Myocyte (in vitro differentiated cells): ENCODE data around the gene IER5. TPM values are rescaled to one million over a fixed set of nuclear protein-coding genes. Genes with fewer than 3 reads are reported as not detected.

ENCODE experiments used
- DNase-seq: peaks from one replicate; pipeline ENCODE4 v3.0.0-alpha.2; 2012; ENCODE audit warnings: low read depth
- total RNA-seq: library from RNA; depleted of rRNA; stranded (reverse); fragments of >200 nt; gene quantifications from 2 replicates; pipeline ENCODE4 v1.2.3, GENCODE V29; 2014

IER5 gene
- total RNA-seq, 1 donor from 2014 or later = 32.8 TPM

DNA sequence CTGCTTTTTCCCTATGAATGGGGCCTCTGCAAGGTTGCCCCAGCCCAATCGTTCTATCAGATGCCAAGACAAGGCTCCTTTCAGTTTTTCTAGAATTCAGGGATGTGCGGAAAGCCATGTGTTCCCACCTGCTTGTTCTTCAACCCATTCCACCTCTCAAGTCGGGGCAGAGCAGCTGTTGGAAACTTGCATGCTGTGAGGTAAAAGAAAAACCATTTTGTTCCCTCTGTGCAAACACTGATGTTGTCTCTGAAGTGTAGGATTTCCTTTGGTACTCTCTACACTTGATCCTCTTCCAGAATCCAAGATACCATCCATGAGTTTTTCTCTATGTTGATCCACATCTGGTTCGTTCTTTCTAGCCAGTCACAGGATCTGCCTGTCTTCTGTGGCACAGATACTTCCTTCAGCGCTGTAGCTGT, 7.3 kb downstream of the IER5 start:
- peak; percentile 55 for DNase-seq

DNA sequence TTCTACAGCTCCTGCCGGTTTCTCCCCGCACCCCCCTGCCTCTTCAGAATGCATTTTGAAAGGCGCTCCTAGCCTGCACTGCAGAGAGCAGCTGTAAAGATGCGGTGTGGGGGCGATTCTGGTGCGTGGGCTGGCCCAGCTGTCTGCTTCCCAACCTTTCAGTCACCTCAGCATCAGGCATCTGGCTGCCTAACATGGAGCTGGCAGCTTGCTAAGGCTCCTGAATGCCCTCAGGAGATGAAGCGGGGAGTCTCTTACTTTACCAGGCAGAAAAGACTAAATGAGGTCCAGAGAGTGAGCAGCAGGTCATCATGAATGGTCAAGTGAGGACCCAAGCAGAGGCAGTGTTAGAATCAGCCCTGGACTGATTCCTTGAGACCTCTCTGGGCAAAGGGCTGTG, 8.7 kb downstream of the IER5 start:
- DNase-seq = peak; percentile 81

DNA sequence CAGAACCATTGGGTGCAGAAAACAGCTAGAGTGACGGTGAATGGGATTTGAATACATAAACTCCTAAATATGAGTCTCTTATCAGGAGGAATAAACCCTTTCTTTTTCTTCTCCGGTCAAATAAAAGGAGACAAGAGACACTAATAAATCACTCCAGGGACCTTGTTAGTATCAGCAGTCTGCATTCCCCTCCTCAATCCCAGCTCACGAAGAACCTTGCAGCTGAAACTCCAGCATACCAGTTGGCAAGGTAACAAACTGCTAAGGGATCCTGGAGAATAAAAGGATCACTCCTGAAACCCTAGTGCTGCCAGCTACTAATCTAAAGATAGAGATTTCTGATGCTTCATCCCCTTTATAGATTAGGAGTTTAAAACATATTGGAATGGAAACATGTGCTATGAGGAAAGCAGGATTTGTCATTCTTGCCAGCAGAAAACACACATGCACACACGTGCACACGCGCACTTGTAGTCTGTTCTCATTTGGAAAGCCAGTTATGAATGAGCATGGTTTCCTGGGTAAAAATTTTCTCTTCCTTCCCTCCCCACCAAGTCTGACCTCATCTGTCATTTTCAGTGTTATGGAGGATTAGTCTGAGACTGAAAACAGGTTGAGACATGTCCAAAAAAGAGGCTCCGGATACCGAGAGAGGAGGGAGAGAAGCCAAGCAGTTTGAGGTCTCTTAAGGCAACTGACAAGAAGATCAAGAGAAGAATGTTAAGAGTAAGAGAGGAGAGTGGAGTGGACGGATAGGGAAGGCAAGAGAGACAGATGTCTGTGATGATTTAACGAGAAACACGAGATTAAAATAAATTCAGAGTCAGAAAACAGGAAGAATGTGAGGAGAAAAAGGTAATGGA, 10.9 kb downstream of the IER5 start:
- DNase-seq = peak; percentile 81

DNA sequence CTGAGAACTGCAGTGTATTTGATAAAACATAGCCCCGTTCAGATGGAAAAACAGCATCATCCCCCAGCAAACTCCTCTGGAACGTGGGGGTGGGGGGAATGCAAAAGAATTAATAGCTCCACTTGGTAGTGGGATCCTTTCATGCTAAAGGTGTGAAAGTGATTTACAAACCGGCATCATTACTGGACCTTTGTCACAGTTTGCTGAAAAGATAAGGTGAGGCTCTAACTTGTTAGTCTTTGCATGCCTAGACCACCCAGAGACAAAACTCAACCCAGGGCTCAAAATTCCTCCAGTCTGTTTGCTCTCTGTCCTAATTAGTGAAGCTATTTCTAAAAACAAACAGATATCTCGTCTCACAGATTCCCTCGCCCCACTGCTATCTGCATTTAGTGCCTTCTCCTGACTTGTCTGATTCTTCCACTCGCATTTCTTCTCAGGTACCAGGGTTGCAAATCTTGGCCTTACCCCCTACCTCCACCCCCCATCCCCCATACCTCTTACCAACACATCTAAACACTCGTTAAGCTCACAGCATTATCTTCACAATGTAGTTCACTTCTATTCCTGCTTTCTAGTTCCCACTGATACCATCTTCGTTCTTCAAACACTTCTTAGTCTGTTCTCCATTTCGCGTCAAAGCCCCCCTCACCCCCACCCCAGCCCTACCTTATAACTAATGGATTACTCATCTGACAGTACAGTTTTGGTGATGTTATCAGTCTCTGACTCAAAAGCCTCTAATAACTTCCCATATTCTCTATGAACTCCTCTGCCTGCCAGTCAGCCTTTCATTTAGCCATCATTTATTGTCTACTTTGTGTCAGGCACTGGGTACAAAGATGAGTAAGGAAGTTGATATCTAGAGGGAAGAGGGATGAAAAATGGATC, 11.8 kb downstream of the IER5 start:
- DNase-seq = no peak

DNA sequence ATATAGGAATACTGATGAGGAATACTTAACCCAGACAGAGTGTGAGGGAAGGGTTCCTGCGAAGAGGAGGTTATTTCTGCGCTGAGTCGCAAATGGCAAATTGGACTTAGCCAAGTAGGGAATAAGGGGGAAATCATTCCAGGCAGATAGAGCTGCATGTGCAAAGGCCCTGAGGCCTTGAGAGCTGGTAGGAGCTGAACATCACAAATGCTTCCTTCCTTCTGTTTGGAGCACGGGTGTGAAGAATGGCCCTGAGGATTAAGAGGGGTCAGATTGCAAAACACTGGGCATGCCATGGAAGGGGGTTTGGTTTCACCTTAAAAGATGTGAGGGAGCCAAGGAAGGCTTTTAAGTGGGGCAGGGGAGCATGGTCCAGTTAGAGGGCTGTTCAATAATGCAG, 12.4 kb downstream of the IER5 start:
- no peak for DNase-seq

DNA sequence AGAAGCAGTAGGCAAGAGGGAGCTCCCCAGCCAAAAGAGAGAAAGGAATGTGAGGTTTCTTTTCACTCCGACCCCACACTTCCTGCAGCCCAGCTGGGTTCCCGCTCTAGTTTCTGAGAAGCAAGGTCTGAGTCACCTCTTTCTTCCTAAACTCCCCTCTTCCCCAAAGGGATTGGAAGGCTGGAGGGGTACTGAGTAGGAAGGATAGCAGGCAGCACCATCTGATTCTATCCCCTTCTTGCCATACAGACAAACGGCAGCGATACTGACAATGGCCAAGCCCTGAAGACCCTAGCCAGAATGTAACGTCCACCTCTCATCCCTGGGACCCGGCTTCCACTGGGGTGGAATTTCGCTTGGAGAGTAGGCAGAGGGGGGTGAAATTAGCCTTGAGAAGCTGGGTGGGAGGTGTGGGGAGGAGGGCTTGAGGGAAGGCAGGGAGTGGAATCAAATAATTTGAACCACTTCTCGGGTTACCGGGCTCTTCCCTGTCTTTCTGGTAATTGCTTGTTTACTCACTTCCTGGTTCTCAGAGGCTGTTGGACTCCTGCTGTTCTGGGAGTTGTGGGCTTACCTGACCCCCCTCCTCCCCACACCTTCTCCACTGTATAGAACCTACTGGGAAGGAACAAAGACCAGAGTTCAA, 13.2 kb downstream of the IER5 start:
- peak; percentile 57 for DNase-seq

DNA sequence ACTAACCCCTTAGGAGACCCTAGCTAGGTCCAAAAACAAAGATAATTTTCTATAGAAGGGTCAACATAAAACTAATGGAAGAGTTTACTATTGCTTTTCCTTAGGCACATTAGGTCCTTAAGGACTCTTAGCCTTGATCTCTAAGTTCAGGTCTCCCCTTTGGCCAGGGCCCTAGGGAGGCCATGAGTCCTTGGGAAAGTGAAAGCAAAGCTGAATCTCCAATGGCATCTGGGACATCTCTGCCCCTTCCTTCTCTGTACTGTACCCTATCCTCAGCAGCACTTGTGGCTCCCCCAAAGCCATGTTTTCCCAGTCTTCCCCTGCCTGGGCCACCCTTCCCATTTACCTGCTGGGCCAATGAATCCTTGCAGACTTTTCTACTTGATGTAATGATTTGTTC, 14.3 kb downstream of the IER5 start:
- no peak for DNase-seq

DNA sequence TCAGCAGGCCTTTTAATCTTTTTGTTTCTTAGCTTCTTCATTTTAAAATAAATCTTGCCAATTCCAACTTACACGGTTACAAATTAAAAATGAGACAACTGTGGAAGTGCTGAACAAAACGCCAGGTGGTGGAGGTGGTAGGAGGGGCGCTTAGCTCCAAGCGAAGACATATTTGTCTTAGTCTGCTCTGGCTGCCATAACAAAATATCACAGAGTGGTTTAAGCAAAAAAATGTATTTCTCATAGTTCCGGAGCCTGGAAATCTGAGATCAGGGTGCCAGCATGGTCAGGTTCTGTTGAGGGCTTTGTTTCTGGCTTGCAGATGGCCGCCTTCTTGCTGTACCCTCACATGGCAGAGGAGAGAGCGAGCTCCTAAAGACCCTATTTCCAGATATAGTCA, 14.9 kb downstream of the IER5 start:
- DNase-seq = no peak

DNA sequence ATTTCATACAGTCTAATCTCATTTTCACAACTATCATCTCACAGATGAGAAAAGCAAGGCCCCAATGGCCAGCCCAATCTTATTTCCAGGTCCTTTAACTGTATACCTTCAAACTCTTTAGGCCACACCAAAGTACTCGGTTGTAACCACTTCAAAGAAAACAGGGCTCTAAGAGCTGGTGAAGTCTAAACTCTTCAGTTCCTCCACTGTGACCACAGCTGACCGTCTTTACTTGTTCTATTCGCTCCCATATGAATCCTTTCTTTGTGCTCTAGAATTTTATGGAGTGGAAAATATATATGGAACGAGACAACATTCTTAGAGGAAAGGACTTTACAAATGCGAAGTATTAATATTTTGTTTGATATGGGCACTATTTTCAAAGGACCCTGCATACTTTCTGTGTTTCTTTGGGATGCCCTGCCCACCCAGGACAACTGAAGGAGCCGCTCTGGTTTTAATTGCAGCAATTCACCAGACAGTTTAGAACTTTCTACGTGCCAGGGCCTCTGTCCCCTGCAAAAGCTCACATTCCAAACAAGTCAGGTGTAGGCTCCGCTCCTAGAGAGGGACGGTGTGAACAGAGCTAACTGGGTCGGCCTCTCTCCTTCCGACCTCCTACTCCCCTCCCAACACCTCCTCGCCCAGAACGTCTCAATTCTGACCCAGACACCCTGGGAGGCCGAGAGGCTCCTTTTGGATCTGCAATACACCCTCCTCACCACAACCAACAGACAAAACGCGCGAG, 15.7 kb downstream of the IER5 start:
- no peak for DNase-seq

DNA sequence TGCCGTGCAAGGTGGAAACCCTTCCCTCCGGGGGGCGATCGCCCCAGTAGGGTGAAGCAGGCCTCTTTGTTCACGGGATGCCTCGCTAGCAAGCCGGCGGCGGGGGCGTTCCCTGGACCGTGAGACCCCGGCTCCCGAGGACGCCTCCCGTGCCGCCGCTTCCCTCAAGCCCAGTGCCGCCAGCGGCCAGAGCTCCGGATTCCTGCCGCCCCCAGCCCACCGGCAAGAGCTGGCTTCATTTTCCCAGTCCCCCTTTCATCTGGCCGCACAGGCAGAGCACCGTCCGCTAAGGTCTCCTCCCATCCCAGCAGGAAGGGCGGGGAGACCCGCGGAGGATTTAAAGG, 16.3 kb downstream of the IER5 start:
- no peak for DNase-seq

DNA sequence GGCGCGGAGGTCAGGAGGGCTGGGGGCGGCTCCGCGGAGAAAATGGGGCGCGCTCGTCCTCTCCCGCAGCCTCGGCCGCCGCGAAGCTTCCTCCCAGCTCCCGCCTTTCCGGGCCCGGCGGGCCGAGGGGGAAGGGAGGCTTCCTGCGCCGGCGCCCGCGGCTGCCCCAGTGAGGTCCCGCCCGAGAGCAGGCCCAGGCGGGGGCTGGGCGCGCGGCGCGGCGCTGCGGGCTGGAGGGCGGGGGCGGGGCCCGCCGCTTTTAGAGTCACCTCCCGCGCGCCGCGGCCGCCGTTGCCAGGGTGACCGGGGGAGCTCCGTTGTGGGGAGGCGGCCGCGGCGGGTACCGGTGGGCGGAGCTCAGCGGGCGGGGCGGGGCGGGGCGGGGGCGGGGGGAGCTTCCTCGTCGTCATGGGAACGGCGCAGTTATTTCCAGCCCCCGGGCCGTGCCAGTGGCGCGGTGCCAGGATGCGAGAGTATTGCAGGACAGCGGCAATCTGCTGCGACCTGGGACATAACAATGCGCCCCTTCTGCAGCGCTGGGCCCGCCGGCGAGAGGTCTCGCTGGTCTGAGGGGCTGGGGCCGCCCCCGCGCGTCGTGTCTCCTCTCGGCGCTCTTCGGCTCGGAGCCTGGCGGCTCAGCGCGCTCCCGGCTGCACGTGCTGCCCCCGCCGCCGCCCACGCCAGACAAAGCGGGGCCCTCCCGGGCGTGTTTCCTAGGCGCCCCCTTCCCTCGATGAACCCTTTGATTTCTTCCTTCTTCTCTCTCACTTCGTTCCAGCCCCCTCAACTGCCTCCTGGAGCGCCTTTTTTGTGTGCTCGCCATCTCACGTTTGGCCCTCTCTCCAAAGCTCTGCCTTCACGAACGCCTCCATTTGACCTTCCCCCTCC, 16.9 kb downstream of the IER5 start:
- peak; percentile 90 for DNase-seq

DNA sequence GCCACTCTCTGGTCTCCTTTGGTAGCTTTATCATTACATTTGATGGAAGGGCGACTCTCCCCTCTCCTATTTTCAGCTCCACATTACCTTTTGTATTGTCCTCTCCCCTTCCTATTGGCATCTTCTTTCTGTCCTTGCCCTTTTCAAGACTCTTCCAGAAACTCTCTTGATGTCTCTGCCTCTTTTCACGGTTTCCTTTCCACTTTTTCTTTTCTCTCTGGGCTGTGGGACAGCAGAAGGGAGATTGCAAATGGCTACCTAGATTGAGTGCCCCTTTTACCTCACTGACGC, 17.5 kb downstream of the IER5 start:
- no peak for DNase-seq

DNA sequence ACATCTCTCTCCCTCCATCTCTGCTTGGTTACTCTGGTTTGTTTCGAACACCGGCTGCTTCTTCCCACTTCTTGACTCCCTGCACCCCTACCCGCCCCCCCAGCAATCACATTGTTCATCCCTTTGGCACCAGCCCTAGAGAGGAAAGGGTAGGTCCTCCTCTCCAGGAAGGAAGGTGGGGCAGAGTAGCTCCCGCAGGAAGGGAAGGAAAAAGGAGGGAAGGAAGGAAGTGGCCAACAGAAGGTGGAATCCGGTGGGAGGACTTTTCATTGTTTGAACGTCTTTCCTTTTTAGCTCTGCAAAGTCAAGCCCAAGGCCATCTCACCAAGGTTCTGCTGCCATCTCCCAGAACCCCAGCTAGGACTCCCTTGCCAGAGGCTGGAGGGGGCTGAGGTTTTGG, 18.0 kb downstream of the IER5 start:
- DNase-seq = no peak

DNA sequence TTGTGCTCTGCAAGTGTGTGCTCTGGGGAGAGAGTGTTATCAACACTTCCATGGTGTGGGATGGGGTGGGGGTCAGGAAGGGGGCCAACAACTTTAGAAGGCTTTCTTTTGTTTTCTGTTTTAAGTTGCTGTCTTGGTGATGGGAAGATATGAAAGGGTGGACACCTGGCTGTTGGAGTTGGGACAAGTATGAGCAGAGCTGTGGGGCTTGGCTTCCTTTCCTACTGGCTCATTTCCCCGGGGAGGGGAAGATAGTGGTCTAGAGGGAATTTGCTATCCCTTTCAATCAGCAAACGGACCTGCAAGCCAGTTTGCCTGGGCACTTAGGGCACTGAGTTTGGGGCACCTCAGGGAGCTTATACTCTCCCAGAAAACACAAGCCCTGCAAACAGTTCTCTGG, 19.2 kb downstream of the IER5 start:
- DNase-seq = no peak

DNA sequence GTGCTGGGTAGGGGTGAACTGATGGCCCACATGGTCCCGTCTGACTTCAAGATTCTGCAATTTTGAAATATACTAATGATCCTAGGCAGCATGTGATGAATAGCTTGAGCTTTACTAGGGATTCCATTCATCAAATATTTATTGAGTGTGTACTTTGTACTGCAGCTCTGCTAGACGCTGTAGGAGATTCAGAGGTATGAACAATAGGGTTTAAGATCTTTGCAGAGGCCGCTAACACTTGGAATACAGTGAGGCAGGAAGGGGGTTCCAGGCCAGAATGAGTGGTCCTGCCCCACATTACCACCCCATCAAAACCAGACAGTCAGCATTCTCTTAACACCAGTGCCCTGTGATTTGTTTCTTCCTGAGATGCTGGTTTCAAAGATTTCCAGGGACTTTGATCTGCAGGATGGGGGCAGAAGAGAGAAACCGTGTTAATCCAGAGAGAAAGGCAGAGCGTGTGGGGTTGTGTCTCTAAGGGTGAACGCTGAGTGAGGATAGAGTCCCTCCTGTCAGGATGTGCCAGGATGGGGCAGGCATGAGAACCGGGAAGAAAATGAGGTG, 19.9 kb downstream of the IER5 start:
- DNase-seq = no peak

DNA sequence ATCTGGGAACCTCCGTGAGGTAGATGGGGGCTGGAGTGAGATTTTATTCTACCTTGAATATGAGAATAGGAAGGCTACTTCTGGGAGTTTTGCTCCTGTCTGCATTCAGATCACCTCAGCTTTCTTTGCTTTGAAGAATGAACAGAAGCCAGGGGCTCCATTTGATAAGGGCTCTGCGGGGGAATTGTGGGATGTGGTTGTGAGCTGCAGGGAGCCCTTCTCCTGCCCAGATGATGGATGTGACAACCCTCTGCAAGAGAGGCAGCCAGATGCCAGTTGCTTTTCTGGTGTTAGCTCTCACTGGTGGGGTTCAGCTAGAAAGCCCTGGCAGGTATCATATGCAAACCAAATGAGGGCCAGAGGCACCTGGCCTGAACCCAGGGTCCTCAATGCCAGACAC, 21.5 kb downstream of the IER5 start:
- DNase-seq = no peak

DNA sequence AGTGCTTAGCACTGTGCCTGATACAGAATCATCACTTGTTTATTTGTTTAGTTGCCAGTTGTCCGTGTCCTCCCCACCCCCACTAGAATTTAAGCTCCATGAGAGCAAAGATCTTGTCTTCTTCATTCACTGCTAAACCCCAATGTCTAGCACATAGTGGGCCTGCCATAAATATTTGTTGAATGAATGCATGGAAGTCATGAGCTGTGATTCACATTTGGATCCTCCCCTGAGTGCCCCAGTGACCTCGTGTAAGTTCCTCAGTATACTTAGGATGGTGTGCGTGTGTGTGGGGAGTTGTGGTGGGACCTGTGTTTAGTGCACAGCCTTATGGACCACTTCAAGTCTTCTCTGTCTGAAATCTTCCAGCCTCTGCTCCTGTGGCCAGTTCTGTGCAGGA, 23.1 kb downstream of the IER5 start:
- no peak for DNase-seq

DNA sequence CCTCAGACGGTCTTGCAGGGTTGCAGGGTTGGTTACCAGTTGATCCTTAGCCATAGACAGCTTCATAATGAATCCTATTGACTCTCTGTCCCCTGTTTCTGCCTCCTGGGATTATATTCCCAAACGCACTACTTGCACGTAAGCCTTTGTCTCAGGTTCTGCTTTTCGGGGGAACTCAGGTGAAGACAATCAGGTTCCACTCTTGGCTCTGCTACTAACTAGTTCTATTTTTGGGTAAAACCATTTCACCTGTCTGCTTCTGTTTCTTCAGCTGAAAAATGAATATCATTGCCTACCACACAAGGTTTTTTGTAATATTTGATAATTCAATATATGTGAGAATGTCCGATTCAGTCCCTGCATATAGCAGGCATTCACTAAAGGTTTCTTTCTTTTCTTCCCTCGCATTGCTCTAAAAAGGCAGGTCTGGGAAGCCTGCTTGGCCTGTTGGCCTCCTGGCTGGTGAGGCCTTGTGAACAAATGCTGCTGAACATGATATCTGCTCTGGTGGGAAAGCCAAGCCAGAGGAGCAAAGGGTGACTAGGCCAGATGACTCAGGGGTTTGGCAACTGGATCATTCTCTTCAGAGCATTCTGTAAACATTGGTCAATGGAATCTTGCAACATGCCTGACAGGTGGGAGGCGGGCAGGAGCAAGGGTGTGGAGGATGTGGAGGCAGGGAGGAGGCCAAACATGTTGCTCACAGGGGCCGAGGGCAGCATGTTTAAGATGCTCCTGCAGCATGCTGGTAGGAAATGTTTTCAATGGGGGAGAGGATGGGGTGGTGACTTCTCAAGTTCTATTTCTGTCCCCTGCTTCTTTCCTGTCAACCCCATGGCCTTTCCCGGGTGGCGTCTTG, 23.8 kb downstream of the IER5 start:
- peak; percentile 99 for DNase-seq

DNA sequence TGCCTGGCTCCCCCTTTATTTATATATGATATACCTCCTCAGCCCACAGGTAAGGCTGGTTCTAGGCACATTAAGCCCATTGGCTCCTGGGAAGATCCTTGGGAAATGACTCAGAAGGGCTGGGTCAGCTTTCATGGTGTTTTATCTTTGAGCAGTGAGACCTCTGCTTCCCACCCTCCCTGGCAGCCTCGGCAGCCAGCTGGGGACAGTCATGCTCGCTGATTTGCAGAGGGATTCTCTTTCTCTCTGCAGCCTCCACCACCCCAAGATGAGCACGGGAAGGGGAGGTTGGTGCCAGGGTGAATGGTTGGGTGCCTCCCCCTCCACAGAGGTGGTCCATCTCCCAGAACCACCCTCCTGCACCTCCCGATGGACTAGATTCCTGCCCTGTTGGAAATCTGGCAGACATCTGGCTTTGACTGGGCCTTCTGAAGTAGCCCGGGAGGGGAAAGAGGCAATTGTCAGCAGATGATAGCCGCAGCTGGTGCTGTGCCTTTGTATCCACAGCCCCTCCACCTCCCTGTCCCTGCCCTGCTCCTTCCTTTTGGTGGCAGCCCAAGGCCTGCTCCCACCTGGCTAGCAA, 24.6 kb downstream of the IER5 start:
- peak; percentile 76 for DNase-seq
